GM23338 (cell line): ENCODE results near the gene CEMIP2. TPM values are rescaled to one million over a fixed set of nuclear protein-coding genes. Genes with fewer than 3 reads are reported as not detected.

Source experiments
- ATAC-seq: fragments of 200-7000 bp; cut with Tn5 transposase; 3 replicates; pipeline ENCODE4 v1.9.1; 2020
- DNase-seq: peaks from one replicate; pipeline ENCODE4 v3.0.0-alpha.2; 2015; ENCODE audit warnings: low spot score
- H2AFZ ChIP-seq: fragments of 200-600 bp; sonication (generic); 2 replicates; pipeline ENCODE4 v1.8.0; 2016; ENCODE audit warnings: antibody characterized with exemption, mild to moderate bottlenecking, moderate library complexity
- H3F3A ChIP-seq: fragments of 200-600 bp; sonication (generic); replicated peaks from 2 replicates; pipeline ENCODE4 v1.8.0; 2017; ENCODE audit warnings: antibody characterized with exemption, mixed run types, low read depth
- H3K27ac ChIP-seq: fragments of 200-600 bp; sonication (generic); 2 replicates; pipeline ENCODE4 v1.6.1; 2016; ENCODE audit warnings: low read depth
- H3K27me3 ChIP-seq: fragments of 200-600 bp; sonication (generic); 2 replicates; pipeline ENCODE4 v1.8.0; 2016; ENCODE audit warnings: mild to moderate bottlenecking, mixed run types, moderate library complexity; ENCODE audit not compliant: insufficient read depth
- H3K36me3 ChIP-seq: fragments of 200-600 bp; sonication (generic); 2 replicates; pipeline ENCODE4 v1.8.0; 2016; ENCODE audit warnings: mild to moderate bottlenecking; ENCODE audit not compliant: insufficient read depth
- H3K4me1 ChIP-seq: fragments of 200-600 bp; sonication (generic); 2 replicates; pipeline ENCODE4 v1.8.0; 2016; ENCODE audit warnings: mild to moderate bottlenecking, moderate library complexity; ENCODE audit not compliant: insufficient read depth
- H3K4me2 ChIP-seq: fragments of 200-600 bp; sonication (generic); 2 replicates; pipeline ENCODE4 v1.7.1; 2017; ENCODE audit warnings: mixed run types
- H3K4me3 ChIP-seq: fragments of 200-600 bp; sonication (generic); 2 replicates; pipeline ENCODE4 v1.6.1; 2016; ENCODE audit warnings: mixed run types
- H3K79me2 ChIP-seq: fragments of 200-600 bp; sonication (generic); replicated peaks from 2 replicates; pipeline ENCODE4 v1.8.0; 2017; ENCODE audit warnings: mild to moderate bottlenecking; ENCODE audit not compliant: insufficient read depth
- H3K9me2 ChIP-seq: fragments of 200-600 bp; sonication (generic); 2 replicates; pipeline ENCODE4 v1.8.0; 2017; ENCODE audit not compliant: insufficient read depth
- H4K20me1 ChIP-seq: fragments of 200-600 bp; sonication (generic); replicated peaks from 2 replicates; pipeline ENCODE4 v1.8.0; 2017; ENCODE audit warnings: mild to moderate bottlenecking; ENCODE audit not compliant: insufficient read depth
- H3K27ac Mint-ChIP-seq: 2 replicates; pipeline ENCODE4 v1.8.0; 2020; ENCODE audit warnings: inconsistent platforms, mild to moderate bottlenecking, moderate library complexity, mixed read lengths
- H3K27me3 Mint-ChIP-seq: 3 replicates; pipeline ENCODE4 v1.8.0; 2022; ENCODE audit warnings: low read depth, mild to moderate bottlenecking, moderate library complexity, mixed read lengths, inconsistent platforms; ENCODE audit not compliant: insufficient read depth, poor library complexity
- H3K36me3 Mint-ChIP-seq: 3 replicates; pipeline ENCODE4 v1.8.0; 2021; ENCODE audit warnings: low read depth, mild to moderate bottlenecking, inconsistent platforms, moderate library complexity, mixed read lengths
- H3K4me1 Mint-ChIP-seq: 3 replicates; pipeline ENCODE4 v1.8.0; 2020; ENCODE audit warnings: mild to moderate bottlenecking, inconsistent platforms, mixed read lengths
- H3K4me3 Mint-ChIP-seq: 3 replicates; pipeline ENCODE4 v1.8.0; 2021; ENCODE audit warnings: moderate library complexity, mild to moderate bottlenecking, inconsistent platforms, mixed read lengths
- H3K9me3 Mint-ChIP-seq: 3 replicates; pipeline ENCODE4 v1.8.0; 2020; ENCODE audit warnings: moderate library complexity, mild to moderate bottlenecking, inconsistent platforms, mixed read lengths
- CREB1 ChIP-seq: fragments of 250-450 bp; sonication (Bioruptor Pico); IDR thresholded peaks from 2 replicates; pipeline ENCODE4 v1.5.0; 2020; ENCODE audit warnings: low read depth, mild to moderate bottlenecking, moderate library complexity
- CTCF ChIP-seq, 2 experiments: fragments of 200-600 bp in 1 of 2; sonication (generic) in 1 of 2; conservative IDR thresholded peaks; 2 replicates each; pipeline versions ENCODE4 v1.5.1 to v1.6.1; 2016 to 2017; ENCODE audit warnings: antibody characterized with exemption in 2 of 2, low read depth in 2 of 2, mild to moderate bottlenecking in 2 of 2, moderate library complexity in 1 of 2
- ETS1 ChIP-seq: IDR thresholded peaks from 2 replicates; pipeline ENCODE4 v1.6.1; 2016; ENCODE audit warnings: antibody characterized with exemption
- EZH2 ChIP-seq: fragments of 200-600 bp; sonication (generic); IDR thresholded peaks from one replicate; pipeline ENCODE4 v1.8.0; 2017; ENCODE audit warnings: antibody characterized with exemption, mild to moderate bottlenecking, low read depth; ENCODE audit not compliant: unreplicated experiment
- EZH2phosphoT487 ChIP-seq: fragments of 200-600 bp; sonication (generic); IDR thresholded peaks from one replicate; pipeline ENCODE4 v1.8.1; 2018; ENCODE audit warnings: antibody characterized with exemption; ENCODE audit not compliant: unreplicated experiment
- JUNB ChIP-seq: IDR thresholded peaks from one replicate; pipeline ENCODE4 v1.6.1; 2016; ENCODE audit warnings: antibody characterized with exemption; ENCODE audit not compliant: unreplicated experiment
- NANOG ChIP-seq: IDR thresholded peaks from 2 replicates; pipeline ENCODE4 v1.6.1; 2016; ENCODE audit warnings: antibody characterized with exemption, borderline replicate concordance
- REST ChIP-seq: IDR thresholded peaks from one replicate; pipeline ENCODE4 v1.6.1; 2018; ENCODE audit warnings: antibody characterized with exemption; ENCODE audit not compliant: unreplicated experiment
- STAT1 ChIP-seq: IDR thresholded peaks from one replicate; pipeline ENCODE4 v1.6.1; 2016; ENCODE audit warnings: antibody characterized with exemption; ENCODE audit not compliant: unreplicated experiment
- ZNF114 ChIP-seq: fragments of 250-450 bp; sonication (Bioruptor Pico); IDR thresholded peaks from 2 replicates; pipeline ENCODE4 v1.5.0; 2020; ENCODE audit warnings: mild to moderate bottlenecking, moderate library complexity
- ZNF331 ChIP-seq: fragments of 250-450 bp; sonication (Bioruptor Pico); IDR thresholded peaks from 2 replicates; pipeline ENCODE4 v1.5.0; 2020; ENCODE audit warnings: low read depth, mild to moderate bottlenecking, moderate library complexity
- polyA plus RNA-seq: library from polyadenylated mRNA; unstranded; fragments of >200 nt; fragmentation: Nextera tagmentation; extraction: Ambion mirVana; gene quantifications from 2 replicates; pipeline ENCODE4 v1.2.1, GENCODE V29; 2016
- total RNA-seq: library from RNA; depleted of rRNA; stranded (reverse); fragments of >200 nt; shearing (Covaris generic); gene quantifications from 2 replicates; pipeline ENCODE4 v1.2.3, GENCODE V29; 2014

Gene CEMIP2
- total and polyA plus RNA-seq, 2 experiments from 2014 or later, result 23.0 to 76.7 TPM

GRCh38 chr9:71781391-71781790, 13.1 kb upstream of the CEMIP2 start:
- no peak for TF ChIP-seq NANOG
- no peak for TF ChIP-seq EZH2
- TF ChIP-seq JUNB, result no peak
- TF ChIP-seq CREB1 (CRISPR knock-in tag), result no peak
- TF ChIP-seq REST, result no peak
- TF ChIP-seq CTCF (conservative IDR thresholded peaks at IDR 0.05; ENCODE audit: low read depth in 2 of 2), result no peak
- no peak for TF ChIP-seq ETS1
- TF ChIP-seq ZNF114 (CRISPR knock-in tag), result no peak
- no peak for TF ChIP-seq STAT1
- H3K4me3 ChIP-seq, result no peak overlapping the region
- no peak overlapping the region for H3K4me2 ChIP-seq
- ATAC-seq, result no peak
- Mint-ChIP-seq H3K9me3 (peaks cover 3% of the 10 kb centered on the region; the same call in 1 of the 3 replicates), H3K4me3 (no peak overlapping the region), H3K27ac (no peak overlapping the region), H3K4me1 (peaks cover 4% of the 10 kb centered on the region; the same call in 2 of the 3 replicates), H3K36me3 (no peaks in the 10 kb centered on the region), H3K27me3 (no peaks in the 10 kb centered on the region)
- no peaks in the 10 kb centered on the region for H3K9me2 ChIP-seq
- no peaks in the 10 kb centered on the region for H3K36me3 ChIP-seq
- no peak for DNase-seq
- H4K20me1 ChIP-seq, result no peaks in the 10 kb centered on the region
- H3K27ac ChIP-seq, result no peak overlapping the region
- H3K79me2 ChIP-seq, result no peaks in the 10 kb centered on the region
- H3K4me1 ChIP-seq, result no peaks in the 10 kb centered on the region
- H2AFZ ChIP-seq, result no peak overlapping the region
- no peaks in the 10 kb centered on the region for H3F3A ChIP-seq
- H3K27me3 ChIP-seq, result no peaks in the 10 kb centered on the region

GRCh38 chr9:71780953-71781352, 12.6 kb upstream of the CEMIP2 start:
- no peaks in the 10 kb centered on the region for H3K27me3 ChIP-seq
- no peaks in the 10 kb centered on the region for H3K36me3 ChIP-seq
- Mint-ChIP-seq H3K9me3 (peaks cover 3% of the 10 kb centered on the region; the same call in 1 of the 3 replicates), H3K36me3 (no peaks in the 10 kb centered on the region), H3K4me1 (peaks cover 4% of the 10 kb centered on the region; the same call in 2 of the 3 replicates), H3K27me3 (no peaks in the 10 kb centered on the region), H3K27ac (no peak overlapping the region), H3K4me3 (no peak overlapping the region)
- H3K4me1 ChIP-seq, result no peaks in the 10 kb centered on the region
- DNase-seq, result no peak
- H3K27ac ChIP-seq, result no peak overlapping the region
- ATAC-seq, result no peak
- no peak overlapping the region for H3K4me2 ChIP-seq
- no peaks in the 10 kb centered on the region for H4K20me1 ChIP-seq
- no peak overlapping the region for H2AFZ ChIP-seq
- H3K4me3 ChIP-seq, result no peak overlapping the region
- no peaks in the 10 kb centered on the region for H3K79me2 ChIP-seq
- H3K9me2 ChIP-seq, result no peaks in the 10 kb centered on the region
- H3F3A ChIP-seq, result no peaks in the 10 kb centered on the region
- TF ChIP-seq NANOG, result no peak
- no peak for TF ChIP-seq EZH2phosphoT487
- TF ChIP-seq CREB1 (CRISPR knock-in tag), result no peak
- no peak for TF ChIP-seq ZNF331
- TF ChIP-seq STAT1, result no peak
- no peak for TF ChIP-seq REST
- no peak for TF ChIP-seq EZH2
- TF ChIP-seq CTCF (conservative IDR thresholded peaks at IDR 0.05; ENCODE audit: low read depth in 2 of 2), result no peak
